Stimulated activated CD4-positive, alpha-beta T cell treated with anti-CD3 and anti-CD28 coated beads, TNF-alpha, amount 100 ng/mL, for 48 hours (primary cell): ENCODE measurements around the gene PLXDC2.

ENCODE experiments used
- DNase-seq, 3 donors: peaks; one replicate each; pipeline ENCODE4 v3.0.0-alpha.2; 2020; ENCODE audit warnings: low read depth in 3 of 3

Gene PLXDC2

GRCh38 chr10:19941206-19941880, 125.1 kb downstream of the PLXDC2 start:
- DNase-seq = no peak

- DNase-seq = no peak
These were observed 128.9 kb downstream of the PLXDC2 start for GRCh38 chr10:19944911-19945663.

GRCh38 chr10:19946245-19946644, 130.0 kb downstream of the PLXDC2 start:
- DNase-seq = no peak

GRCh38 chr10:19946791-19947190, 130.6 kb downstream of the PLXDC2 start:
- no peak for DNase-seq

- no peak for DNase-seq
These were observed 131.0 kb downstream of the PLXDC2 start for GRCh38 chr10:19947215-19947614.

GRCh38 chr10:19947656-19948055, 131.4 kb downstream of the PLXDC2 start:
- DNase-seq = no peak

GRCh38 chr10:19952224-19953010, 136.2 kb downstream of the PLXDC2 start:
- DNase-seq = no peak

GRCh38 chr10:19954601-19955000, 138.4 kb downstream of the PLXDC2 start:
- no peak for DNase-seq

GRCh38 chr10:19956516-19957032, 140.3 kb downstream of the PLXDC2 start:
- no peak for DNase-seq

- no peak for DNase-seq
These were observed 142.6 kb downstream of the PLXDC2 start for GRCh38 chr10:19958787-19959186.

GRCh38 chr10:19961076-19962053, 145.1 kb downstream of the PLXDC2 start:
- DNase-seq = no peak

GRCh38 chr10:19964625-19965024, 148.4 kb downstream of the PLXDC2 start:
- DNase-seq = no peak

- no peak for DNase-seq
These were observed 150.5 kb downstream of the PLXDC2 start for GRCh38 chr10:19966751-19967150.

- no peak for DNase-seq
These were observed 151.7 kb downstream of the PLXDC2 start for GRCh38 chr10:19967981-19968380.

- DNase-seq = no peak
These were observed 152.5 kb downstream of the PLXDC2 start for GRCh38 chr10:19968745-19969144.

GRCh38 chr10:19970256-19970655, 154.0 kb downstream of the PLXDC2 start:
- DNase-seq = no peak

GRCh38 chr10:19970717-19971116, 154.5 kb downstream of the PLXDC2 start:
- DNase-seq = no peak

- no peak for DNase-seq
These were observed 155.3 kb downstream of the PLXDC2 start for GRCh38 chr10:19971343-19972052.

- no peak for DNase-seq
These were observed 157.9 kb downstream of the PLXDC2 start for GRCh38 chr10:19974138-19974537.

GRCh38 chr10:19974554-19974953, 158.3 kb downstream of the PLXDC2 start:
- DNase-seq = no peak
